NCI-H526 (cell line): ENCODE measurements around the gene RHBDD3.
"Not testable (repeated sequence)": the region's sequence is repeated elsewhere in the genome, so short reads cannot be mapped to it uniquely, and the experiment has no call there.

Experiments
- DNase-seq, 2 experiments: peaks; one replicate each; lab custom pipeline; 2025; lab: John Stamatoyannopoulos, UW

RHBDD3 gene

DNA sequence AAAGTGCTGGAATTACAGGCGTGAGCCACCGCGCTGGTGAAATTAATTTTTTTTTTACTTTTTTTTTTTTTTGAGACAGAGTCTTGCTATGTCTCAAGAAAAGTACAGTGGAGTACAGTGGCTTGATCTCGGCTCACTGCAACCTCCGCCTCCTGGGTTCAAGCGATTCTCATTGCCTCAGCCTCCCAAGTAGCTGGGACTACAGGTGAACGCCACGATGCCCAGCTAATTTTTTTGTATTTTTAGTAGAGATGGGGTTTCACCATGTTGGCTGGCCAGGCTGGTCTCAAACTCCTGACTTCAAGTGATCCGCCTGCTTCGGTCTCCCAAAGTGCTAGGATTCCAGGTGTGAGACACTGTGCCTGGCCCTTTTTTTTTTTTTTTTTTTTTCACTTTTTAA is 19.9 kb downstream of the RHBDD3 start:
- not testable (repeated sequence) for DNase-seq

DNA sequence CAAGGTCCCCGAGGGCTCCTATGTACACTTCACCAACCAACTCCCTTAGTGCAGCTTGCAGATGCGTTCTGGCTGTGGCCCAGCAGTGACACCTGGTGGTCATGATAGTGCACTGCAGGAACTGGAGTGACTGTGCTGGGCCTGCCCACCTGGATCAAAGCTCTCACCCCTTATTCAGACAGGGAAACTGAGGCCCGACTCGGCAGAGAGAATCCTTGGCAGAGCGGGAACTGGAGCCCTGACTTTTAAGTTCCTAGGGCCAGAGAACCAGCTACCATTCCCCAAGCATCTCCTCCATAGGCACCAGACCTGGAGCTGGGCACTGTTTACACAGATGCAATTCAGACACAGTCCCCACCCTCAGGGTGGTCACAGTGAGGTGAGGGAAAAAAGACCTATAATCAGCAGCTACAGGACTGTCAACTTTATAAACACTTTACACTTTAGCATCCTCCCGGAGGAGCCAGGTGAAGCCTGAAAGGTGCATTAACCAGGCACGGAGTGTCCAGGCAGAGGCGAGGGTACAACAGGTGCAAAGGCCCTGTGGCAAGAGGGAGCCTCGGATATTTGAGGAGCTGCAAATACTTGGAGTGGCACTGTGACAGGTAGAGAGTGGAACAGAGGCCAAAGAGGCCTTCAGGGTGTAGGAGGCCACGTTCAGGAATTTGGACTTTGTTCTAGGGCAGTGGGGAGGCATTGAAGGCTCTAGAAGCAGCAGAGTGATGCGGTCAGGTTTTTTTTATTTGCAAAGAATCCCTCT is 22.0 kb downstream of the RHBDD3 start:
- peak in 1 of 2 experiments; percentile 26 for DNase-seq

DNA sequence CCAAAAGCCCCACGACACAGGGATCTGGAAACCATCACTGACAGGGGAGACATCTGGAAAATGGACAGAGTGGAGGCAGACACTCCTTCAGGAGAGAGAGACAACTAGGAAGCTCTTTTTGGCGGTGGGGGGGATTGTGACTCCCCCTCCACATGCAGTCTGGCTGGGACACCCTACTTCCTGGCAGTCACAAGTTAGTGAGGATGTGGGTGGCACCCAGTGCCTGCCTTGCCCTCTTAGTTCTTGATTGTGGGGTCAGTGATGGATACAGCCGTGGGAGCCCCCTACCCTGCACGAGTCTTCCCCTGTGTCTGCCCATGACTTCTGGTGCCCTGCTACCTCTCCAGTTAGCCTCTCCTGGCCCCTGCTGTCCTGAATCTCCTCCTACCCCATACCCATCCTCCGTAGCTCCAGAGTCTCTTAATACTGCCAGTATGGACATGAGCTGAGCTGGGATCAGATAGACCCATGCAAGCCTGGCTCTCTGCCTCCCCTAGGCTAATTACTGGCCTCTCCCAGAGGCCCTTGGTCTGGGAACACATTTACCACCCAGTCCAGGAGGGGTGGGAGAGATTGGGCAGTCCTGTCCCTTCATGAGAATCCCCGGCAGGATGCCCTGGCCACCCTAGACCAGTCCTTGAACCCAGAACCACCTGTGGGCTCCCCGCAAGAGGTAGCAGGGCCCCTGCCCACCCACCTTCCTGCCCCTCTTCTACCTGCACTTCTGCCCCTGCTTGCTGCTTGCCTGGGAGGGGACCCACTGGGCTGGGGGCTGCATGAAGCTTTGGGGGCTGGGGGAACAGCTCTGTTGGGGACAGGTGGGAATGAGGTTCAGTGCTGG is 22.8 kb downstream of the RHBDD3 start:
- DNase-seq: no peak

DNA sequence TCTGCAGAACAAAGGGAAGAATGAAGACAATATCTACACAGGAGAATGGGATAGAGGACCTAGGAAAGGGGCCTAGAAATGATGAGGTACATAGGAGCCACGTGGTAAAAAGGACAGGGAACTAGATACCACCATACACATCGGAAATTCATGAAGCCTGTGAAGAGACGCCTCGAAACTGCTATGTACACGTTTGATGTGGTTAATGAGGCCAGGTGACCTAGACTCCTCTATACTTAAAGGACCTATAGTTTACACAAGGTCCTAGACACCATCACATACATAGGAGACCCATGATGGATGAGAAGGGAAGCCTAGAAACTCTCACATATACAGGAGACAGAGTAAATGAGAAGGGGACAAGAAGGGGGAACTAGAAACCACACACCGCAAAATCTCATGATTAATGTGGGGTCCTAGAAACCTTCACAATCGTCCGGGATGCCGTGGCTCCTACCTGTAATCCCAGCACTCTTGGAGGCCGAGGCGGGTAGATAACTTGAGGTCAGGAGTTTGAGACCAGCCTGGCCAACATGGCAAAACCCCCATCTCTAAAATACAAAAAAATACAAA is 23.8 kb downstream of the RHBDD3 start:
- DNase-seq: no peak

DNA sequence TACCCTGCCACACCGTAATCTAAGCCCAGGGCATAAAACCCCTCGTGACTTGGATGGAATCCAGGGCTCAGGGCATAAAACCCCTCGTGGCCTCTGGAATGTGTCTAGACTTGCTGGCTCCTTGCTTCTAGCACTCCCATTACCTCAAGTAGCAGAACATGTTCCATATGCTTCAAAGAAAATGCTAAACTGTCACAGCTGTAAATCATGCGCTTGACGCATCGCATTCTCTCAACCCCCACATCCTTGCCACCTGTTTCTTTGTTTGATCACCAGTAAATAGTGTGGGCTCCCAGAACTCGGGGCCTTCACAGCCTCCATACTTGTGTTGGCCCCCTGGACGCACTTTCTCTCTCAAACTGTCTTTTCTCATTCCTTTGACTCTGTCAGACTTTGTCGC is 27.3 kb downstream of the RHBDD3 start:
- not testable (repeated sequence) for DNase-seq

DNA sequence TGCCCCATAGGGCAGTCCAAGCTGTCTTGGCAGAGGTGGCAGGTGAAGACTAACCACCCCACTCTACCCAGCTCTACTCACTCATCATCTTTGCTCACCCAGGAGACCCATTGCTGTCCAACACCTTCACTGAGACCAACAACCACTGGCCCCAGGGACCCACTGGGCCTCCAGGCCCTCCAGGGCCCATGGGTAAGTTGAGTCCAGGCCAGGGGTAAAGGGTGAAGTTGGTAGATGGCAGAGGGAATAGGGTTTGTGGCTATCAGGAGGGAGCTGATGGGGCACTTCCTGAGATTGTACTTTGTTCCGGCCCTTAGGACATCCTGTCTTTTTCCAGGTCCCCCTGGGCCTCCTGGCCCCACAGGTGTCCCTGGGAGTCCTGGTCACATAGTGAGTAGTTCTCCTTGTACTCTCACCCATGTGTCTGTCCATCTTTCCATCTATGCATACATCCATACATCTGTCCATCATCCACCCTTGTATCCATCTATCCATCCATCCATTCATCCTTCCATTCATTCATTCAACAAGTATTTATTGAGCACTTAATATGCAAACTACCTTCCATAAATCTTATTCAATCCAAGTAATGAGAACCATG is 34.4 kb downstream of the RHBDD3 start:
- DNase-seq: no peak

DNA sequence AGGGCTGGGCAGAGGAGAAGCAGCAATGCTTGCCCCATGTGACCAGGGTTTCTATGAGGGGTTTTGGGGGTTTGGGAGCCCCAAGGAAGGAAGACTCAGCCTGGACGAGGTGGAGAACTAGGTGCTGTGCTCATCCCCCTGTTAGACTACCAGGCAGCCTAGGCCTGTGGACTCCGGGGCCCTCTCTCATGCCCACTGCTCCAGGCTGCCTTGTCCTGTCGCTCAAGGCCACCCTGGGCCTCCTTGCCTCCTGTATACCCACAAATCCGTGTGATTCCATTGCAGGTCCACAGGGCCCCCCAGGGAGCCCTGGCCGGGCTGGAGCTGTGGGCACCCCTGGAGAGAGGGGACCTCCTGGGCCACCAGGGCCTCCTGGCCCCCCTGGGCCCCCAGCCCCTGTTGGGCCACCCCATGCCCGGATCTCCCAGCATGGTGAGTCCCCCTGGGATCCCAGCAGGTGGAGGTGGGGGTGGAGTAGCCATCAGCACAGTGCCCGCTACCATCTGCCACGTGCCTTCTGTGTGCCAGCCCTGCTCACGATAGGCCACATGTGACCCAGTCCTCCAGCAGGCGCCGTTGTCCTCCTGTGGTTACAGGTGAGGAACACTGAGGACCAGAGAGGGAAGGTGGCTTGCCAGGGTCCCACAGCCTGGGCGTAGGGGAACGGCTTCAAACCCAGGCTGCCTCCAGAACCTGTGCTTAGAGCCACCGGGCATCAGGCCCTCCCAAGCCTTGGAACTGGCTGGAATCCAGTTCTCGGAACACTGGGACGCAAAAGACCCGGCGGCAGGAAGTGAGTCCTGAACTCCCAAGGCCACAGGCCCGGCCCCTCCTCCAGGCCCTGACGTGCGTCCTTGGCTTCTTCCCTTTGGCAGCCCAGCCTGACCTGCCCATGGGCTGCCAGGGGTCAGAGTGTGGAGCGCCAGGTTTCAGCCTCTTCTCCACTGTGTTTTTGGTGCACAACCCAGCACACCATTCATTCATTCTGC is 35.5 kb downstream of the RHBDD3 start:
- no peak for DNase-seq

DNA sequence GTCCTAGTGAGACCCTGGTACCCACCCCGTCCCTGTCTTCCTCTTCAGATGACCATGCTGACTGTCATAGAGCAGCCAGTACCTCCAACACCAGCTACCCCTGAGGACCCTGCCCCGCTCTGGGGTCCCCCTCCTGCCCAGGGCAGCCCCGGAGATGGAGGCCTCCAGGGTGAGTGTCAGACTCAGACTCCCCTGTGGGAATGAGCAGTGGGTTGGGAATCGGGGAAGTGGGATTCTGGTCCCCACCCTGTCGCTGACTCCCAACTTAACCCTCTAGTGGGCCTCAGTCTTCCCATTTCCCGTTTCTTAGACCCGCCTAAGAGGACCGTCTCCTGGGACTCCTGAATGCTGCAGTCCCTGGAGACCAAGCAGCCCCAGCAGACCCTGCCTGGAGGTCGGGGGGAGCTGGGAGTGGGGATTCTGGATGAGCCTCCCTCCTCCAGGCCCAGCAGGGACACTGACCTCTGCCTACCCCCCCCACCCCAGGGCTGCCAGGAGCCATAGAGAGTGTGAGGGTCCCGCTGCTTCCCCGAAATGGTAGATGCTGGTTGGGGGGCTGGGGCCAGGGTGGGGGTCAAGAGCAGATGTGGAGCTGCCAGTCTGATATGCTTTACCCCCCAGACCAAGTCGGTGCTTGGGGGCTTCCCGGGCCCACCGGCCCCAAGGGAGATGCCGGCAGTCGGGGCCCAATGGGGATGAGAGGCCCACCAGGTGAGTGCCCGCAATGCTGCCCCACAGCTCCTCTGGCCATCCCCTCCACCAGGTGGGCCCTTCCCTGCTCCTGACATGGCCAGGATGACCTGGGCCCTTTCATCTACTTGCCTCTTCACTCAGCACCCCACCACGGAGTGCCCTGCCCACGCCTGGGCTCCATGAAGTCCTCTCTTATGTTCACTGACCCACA is 36.6 kb downstream of the RHBDD3 start:
- DNase-seq: no peak

DNA sequence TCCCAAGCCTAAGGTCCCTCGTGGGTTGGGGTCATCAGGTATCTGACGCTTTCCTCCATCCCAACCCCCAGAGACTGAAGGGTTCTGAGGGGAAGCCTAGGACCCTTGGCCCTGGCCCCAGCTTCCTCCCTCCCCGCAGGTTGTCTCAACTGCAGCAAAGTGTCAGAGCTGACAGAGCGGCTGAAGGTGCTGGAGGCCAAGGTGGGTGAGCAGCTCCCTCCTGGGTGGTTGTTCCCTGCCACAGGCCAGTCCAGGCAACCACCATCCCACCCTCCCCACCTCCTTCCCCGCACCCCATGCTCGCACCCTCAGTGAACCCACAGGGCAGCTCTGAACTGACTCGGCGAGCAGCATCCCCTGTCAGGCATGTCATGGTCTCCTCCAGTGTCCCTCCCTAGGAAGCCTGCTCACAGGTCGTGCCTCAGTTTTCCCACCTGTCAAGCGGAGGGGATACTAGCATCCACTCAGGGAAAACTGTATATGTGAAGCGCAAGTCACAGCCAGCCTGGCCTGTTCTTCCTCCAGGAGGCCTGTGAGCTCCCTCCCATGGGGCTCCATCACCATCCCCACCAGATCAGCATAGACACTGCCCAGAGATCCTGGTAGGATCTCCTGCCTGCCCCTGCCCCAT is 41.3 kb downstream of the RHBDD3 start:
- DNase-seq: no peak

DNA sequence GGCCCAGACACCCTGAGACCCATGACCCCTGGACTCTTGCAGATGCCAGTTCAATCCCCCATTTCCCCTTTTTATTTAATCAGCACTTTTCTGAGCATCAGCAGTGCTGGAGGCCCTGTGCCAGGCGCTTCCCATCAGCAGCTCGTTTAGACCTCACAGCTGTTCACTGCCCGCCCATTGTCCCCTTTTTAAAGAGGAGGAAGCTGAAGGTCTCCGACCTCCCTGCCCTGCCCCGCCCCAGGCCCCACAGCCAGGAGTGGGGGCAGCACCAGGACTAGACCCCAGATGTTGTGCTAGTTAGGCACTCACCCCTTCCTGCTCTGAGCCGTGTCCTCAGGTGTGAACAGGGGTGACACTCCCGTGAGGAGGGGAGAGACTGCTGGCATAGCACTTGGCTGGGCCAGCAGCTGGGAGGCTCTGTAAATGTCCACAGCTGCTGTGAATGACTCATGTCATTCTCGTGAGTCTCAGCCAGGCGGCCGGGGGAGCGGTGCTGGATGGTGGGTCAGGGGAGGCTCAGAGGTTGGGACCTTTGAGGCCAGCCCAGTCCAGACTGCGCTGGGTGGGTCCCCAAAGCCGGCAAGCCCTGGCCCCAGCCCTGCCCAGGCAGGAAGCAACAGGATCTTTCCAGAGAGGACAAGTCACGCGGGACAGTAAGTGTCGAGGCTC is 42.2 kb downstream of the RHBDD3 start:
- DNase-seq: no peak

DNA sequence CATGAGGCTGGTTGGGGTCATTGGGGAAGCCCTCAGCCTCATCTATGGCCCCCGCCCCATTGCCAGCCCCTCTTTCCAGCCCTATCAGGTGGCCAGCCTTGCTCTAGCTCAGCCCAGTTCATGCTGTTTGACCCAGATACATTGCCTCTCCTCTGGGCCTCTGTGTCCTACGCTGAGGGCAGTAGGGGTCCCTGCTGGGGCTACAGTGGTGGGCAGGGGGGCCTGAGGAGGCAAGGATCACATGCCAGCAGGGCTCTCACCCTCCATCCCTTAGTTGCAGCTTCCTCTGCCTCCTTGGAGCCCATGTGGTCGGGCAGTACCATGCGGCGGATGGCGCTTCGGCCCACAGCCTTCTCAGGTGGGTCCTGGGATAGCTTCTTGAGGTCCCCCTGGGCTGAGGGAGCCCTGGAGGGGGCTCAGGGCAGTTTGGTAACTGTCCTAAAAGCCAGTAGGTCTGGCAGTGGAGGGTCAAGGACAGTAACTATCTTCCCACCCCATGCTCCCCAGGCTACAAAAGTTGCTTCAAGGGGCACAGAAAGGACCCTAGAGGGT is 42.8 kb downstream of the RHBDD3 start:
- no peak for DNase-seq

DNA sequence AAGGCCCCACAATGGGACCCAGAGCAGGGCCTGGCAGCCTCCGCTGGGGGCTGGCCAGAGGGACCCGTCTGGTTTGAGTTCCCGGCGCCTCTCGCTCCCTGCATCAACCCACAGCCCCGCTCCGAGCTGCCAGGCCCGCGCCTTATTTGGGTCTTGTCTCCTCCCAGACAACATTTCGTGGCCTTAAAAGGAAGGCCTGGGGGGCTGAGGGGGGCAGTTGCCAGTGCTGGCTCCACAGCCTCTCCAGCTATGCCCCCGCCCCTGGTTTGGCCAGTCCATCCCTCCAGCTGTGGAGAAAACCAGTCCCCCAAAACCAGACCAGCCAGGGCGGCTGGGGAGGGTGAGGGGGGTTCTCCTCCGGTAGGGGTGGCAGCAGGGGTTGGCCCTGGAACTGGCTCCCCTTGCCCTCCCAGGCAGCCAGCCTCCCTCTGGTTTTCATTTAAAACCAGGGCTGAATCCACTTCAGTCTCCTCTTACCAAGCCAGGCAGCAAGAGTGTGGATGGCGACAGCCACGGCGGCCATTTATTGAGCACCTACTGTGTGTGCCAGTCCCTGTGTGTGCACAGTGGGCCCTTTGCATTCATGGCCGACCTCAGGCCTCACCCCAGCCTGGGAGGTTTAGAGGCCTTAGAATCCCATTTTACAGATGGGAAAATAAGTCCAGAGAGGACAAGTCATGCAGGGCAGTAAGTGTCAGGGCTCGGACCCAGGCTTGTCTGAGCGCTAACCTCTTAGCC is 43.5 kb downstream of the RHBDD3 start:
- no peak for DNase-seq

DNA sequence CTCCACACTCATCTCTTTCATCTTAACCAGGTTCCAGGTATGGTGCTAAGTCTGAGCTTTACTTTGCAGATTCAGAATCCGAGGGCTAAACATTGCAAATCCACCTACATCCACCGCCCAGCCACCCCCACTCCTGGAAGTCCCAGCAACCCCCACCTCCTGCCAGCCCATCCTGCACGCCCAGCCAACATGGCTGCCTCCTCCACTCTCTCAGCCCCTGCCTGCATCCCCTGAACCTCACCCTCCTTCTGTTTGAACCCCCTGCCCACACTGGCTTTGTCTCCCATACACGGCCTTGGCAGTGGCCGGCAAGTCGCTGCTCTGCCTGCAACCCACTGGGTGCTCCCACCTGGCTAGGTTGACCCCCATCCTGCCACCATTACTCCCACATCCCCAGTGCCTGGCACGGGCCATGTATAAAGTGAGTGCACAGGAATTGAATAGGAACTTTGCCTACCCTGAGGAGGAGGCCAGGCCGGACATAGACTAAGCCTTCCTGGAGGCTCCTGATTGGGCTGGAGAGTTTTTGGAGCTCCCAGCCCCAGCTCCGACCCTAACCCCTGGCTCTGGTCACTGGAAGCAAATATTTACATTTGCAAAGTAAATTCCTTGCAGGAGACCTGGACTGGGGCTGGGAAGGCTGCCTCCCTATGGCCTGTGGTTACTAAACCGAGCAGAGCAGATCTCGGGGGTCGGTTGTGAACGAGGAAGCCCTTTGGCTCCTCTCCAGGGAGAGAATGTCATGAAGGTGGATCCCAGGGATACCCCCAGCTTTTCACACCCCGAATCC is 47.7 kb downstream of the RHBDD3 start:
- DNase-seq: no peak

DNA sequence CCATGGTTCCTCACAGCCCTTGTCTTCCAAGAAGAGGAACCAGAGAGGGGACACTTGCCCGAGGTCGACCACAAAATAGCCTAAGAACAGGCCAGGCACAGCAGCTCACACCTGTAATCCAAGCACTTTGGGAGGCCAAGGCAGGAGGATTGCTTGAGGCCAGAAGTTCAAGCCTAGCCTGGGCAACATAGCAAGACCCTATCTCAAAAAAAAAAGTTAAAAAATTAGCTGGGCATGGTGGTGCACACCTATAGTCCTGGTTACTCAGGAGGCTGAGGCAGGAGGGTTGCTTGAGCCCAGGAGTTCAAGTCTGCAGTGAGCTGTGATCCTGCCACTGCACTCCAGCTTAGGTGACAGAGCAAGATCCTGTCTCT is 48.4 kb downstream of the RHBDD3 start:
- not testable (repeated sequence) for DNase-seq

DNA sequence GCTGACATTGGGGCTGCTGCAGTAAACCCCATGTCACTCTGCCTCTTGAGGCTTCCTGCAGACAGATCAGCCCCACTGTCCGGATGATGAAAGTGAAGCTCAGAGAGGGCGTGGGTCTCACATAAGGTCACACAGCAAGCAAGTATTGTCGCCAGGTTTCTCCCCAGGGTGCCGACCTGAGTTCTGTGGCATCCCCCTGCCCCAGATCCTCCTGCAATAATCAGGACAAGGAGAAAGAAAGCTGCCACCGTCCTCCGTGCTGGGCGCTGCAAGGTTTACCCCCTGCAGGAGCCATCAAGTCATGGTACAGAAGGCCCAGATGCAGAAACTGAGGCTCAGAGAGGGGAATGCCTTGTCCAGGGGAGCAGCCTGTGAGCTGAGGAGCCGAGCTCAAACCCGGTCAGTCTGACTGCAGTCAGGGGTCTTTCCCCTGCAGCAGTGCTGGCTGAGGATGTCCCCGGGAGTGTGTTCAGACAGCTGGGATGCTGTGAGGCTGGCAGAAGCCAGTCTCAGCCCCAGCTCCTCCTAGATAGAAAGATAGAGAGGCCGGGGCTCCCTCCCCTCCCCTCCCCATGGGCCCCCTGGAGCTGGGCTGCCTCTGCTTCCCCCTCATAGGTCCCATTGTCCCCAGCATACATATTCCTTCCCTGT is 48.9 kb downstream of the RHBDD3 start:
- DNase-seq: no peak

DNA sequence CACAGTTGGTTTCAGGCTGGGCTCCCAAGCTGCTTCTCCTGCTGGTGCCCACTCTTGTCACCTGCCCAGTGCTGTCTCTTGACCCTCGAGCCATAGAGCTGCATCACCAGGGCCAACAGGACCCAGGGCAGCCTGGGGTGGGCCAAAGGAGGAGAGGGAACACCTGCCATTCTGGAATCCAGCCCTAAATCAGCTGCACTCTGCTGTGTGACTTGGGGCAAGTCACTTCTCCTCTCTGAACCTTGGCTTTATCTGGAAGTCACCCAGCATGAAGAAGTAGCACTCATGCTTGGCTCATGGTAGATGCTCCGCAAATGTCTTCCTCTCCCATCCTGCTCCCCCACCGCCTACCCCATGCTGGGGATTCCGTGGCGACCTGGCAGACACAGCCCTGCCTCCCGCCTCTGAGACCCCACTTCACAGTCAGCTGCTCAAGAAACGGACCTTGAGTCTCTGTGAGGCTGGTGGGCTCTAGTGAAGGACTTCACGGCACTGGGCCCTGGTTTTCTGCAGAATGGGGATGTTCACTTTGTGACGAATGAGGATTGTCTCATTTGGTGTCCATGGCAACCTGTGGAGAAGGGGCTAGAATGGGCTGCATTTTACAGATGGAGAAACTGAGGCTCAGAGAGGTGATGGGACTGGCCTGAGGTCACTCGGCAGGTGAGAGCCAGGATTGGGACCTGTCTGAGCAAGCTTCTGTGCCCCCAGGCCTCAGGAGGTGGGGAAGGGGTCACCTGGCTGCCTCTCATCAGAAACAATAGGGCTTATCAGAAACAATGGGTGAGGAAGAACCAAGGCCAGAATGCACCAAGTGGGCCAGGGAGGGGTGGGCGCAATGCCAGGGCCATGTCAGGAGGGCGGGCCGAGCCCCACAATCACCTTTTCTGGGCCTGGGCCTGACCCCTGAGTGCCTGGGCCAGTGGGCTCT is 49.7 kb downstream of the RHBDD3 start:
- no peak for DNase-seq
